ENCODE results near the gene CASP5. TPM values are rescaled to one million over a fixed set of nuclear protein-coding genes. Genes with fewer than 3 reads are reported as not detected.
"Not testable (repeated sequence)": the region's sequence is repeated elsewhere in the genome, so short reads cannot be mapped to it uniquely, and the experiment has no call there.

Gene CASP5
- total RNA-seq, result not detected

DNA sequence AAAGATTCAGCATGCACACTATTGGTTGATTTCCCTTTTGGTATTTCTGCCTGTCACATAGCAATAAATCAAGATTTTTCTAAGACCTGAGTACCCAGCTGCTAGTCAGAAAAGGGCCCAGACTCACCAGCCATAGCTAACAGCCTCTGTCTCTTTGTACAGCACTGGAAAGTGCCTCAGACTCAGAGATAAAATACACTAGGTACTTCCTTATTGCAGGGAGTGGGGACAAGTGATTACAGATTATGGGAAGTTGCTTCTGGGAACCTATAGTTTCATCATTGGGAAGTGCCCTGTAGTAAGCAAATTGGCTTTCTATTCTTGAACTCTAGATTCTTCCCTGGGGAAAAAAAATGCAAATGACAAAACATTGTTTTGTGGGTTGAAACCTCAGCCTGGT lies at the start of gene CASP5:
TSS of gene CASP5 (minus strand) at position 166 of the 400 bp plus-strand sequence. CDS start at position 134, 32 bp downstream.
- ATAC-seq (no peak), DNase-seq (no peak)
- H3K27ac ChIP-seq, result no peak within 1 kb of the TSS
- H3K36me3 ChIP-seq, result no peaks in the 10 kb centered on the region
- no peaks in the 10 kb centered on the region for H3K27me3 ChIP-seq
- TF ChIP-seq CTCF (IDR thresholded peaks at IDR 0.05 in 4 of 5, conservative IDR thresholded peaks at IDR 0.05 in 1 of 5), result no peak
- no peak for TF ChIP-seq POLR2A (IDR thresholded peaks at IDR 0.05)
- no peaks in the 10 kb centered on the region for H3K9me3 ChIP-seq
- in situ Hi-C loops (cut with MboI; ENCODE audit: low sequenced_read_pairs in 4 of 4), result no loop called here
- no peaks in the 10 kb centered on the region for H3K4me1 ChIP-seq
- H3K4me3 ChIP-seq, result no peak within 1 kb of the TSS
- intact Hi-C loops (cut with DNase I; ENCODE audit: low total_unique reads), result no loop called here

DNA sequence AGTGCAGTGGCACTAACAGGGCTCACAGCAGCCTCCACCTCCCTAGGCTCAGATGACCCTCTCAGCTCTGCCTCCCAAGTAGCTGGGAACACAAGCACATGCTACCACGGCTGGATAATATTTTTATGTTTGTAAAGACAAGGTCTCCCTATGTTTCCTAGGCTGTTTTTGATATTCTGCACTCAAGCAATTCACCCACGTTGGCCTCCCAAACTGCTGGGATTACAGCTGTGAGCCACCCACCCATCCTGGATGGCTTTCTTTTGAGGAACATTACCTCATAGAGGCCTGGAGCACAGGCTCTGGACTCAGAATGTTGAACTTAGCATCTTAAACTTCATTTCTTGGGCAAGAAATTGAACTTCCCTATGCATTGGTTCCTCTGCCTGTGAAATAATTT lies 49.1 kb upstream of the CASP5 start:
- H3K4me3 ChIP-seq; ATAC-seq; H3K4me1 ChIP-seq; H3K27ac ChIP-seq; DNase-seq; intact Hi-C loops (cut with DNase I; ENCODE audit: low total_unique reads); H3K9me3 ChIP-seq; H3K36me3 ChIP-seq; H3K27me3 ChIP-seq; in situ Hi-C loops (cut with MboI; ENCODE audit: low sequenced_read_pairs in 4 of 4): not testable (repeated sequence)

DNA sequence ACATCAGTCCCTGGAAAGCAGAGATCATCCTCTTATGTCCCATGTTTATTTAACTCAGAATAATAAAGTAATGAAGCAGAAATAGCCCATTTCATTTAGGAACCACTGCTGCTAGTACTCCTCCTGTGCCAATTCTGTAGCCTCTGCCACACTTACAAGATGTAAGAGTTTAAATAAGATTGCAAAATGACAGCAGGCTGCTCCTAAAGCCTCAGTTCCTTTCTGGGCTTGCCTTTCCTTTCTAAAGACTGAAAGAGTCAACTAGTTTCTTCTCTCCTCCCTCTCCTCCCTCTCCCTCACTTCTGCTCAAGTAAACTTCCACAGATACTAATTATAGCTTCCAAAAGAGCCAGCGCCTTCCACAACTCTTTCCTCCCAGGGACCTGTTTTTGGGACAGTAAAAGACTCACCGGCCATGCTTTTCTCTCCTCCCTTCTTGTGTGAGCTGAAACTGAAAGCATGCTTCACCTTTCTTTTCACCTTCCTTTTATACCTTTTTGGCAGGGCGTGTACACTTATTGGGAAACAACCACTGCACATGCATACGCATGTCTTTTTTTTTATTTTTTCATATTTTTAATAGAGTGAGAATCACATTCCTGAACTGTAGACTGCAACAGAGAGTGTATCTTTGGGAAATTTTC lies 48.2 kb upstream of the CASP5 start:
- ATAC-seq, result no peak
- no peak overlapping the region for H3K4me3 ChIP-seq
- in situ Hi-C loops (cut with MboI; ENCODE audit: low sequenced_read_pairs in 4 of 4), result no loop called here

DNA sequence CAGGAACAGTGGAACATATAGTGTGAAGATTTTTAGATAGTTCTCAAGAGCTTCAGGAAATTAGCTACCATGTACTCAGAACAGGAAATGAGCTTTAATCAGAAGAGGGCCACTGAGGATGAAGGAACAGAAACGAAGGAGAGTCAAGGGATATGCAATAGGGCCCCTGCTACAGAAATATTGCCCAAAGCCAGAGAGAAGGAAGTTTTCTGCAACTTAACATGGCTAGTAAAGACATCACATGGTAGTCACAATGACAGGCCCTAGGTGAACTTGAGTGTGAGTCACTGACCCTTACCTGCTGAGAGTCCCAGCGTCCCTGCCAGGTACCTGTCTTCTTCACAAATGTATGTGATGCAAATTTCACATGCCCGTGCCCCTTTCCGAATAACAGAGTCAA lies 47.3 kb upstream of the CASP5 start:
- intact Hi-C loops (cut with DNase I; ENCODE audit: low total_unique reads), result no loop called here
- Histone ChIP-seq H3K27me3 (no peaks in the 10 kb centered on the region), H3K27ac (no peak overlapping the region), H3K4me1 (no peaks in the 10 kb centered on the region), H3K4me3 (no peak overlapping the region), H3K9me3 (no peaks in the 10 kb centered on the region), H3K36me3 (no peaks in the 10 kb centered on the region)
- ATAC-seq (no peak), DNase-seq (no peak)
- in situ Hi-C loops (cut with MboI; ENCODE audit: low sequenced_read_pairs in 4 of 4), result no loop called here
- TF ChIP-seq POLR2A (IDR thresholded peaks at IDR 0.05) (no peak), CTCF (IDR thresholded peaks at IDR 0.05 in 4 of 5, conservative IDR thresholded peaks at IDR 0.05 in 1 of 5) (no peak)

More for the DNA sequence above, 48.2 kb upstream of the CASP5 start:
- no peaks in the 10 kb centered on the region for H3K36me3 ChIP-seq
- H3K4me1 ChIP-seq, result no peaks in the 10 kb centered on the region
- H3K27me3 ChIP-seq, result no peaks in the 10 kb centered on the region
- H3K9me3 ChIP-seq, result no peaks in the 10 kb centered on the region
- intact Hi-C loops (cut with DNase I; ENCODE audit: low total_unique reads), result no loop called here
- no peak for TF ChIP-seq CTCF (IDR thresholded peaks at IDR 0.05 in 4 of 5, conservative IDR thresholded peaks at IDR 0.05 in 1 of 5)
- no peak for DNase-seq
- H3K27ac ChIP-seq, result no peak overlapping the region

- H3K36me3 ChIP-seq; H3K27ac ChIP-seq; ATAC-seq; H3K4me3 ChIP-seq; H3K4me1 ChIP-seq; H3K9me3 ChIP-seq; H3K27me3 ChIP-seq; DNase-seq; intact Hi-C loops (cut with DNase I; ENCODE audit: low total_unique reads); in situ Hi-C loops (cut with MboI; ENCODE audit: low sequenced_read_pairs in 4 of 4): not testable (repeated sequence)
Measured at GRCh38 chr11:105069749-105070148, 46.8 kb upstream of the CASP5 start.

DNA sequence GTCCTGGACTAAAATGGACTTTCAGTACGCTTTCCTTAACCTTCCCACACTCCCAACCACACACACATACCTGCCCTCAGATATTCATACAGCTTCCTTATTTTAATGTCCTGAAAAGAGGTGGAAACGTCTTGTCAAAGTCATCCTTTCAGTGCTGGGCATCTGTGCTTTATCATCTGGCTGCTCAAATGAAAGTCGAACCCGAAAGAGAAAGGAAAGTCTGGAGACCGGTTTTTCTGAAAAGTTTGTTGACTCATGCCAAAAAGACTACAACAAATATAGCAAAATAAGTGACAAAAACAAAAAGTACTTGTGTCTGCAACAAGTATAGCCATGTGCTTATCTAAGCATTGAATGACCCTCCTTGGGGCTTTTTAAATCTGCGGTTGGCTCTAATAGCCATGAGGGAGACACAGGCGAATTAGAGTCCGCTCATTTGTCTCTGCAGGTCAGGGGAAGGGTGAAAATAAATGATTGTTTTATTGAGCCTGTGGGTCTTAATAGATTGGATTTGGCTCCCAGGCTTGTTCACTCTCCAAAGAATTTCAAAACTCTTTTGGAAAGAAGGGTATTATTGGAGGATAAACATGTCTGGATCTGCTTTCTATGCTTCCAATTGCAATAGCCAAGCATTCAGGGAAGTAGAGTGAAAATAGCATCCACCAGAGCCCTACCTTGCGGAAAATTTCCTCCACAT lies 40.4 kb upstream of the CASP5 start:
- H3K4me3 ChIP-seq; H3K9me3 ChIP-seq; H3K36me3 ChIP-seq; H3K4me1 ChIP-seq; H3K27ac ChIP-seq; H3K27me3 ChIP-seq; in situ Hi-C loops (cut with MboI; ENCODE audit: low sequenced_read_pairs in 4 of 4); intact Hi-C loops (cut with DNase I; ENCODE audit: low total_unique reads); DNase-seq; ATAC-seq: not testable (repeated sequence)
